Measurements from ENCODE around the gene STAB2.

STAB2 gene

GRCh38 chr12:103589517-103589916 lies 2.4 kb downstream of the STAB2 start:
- no peaks in the 10 kb centered on the region for H3K4me1 Mint-ChIP-seq

GRCh38 chr12:103590271-103590670 lies 3.2 kb downstream of the STAB2 start:
- H3K9me3 Mint-ChIP-seq = no peaks in the 10 kb centered on the region
- H3K36me3 Mint-ChIP-seq (ENCODE audit: low read depth) = no peaks in the 10 kb centered on the region
- no peak for TF ChIP-seq CTCF (IDR thresholded peaks at IDR 0.05)
- H3K27ac Mint-ChIP-seq = no peak overlapping the region
- H3K27me3 Mint-ChIP-seq (ENCODE audit: low read depth, poor library complexity) = peaks cover 46% of the 10 kb centered on the region
- H3K4me1 Mint-ChIP-seq = no peaks in the 10 kb centered on the region
- no peak for DNase-seq
- H3K4me3 Mint-ChIP-seq = no peak overlapping the region

More at GRCh38 chr12:103589517-103589916, 2.4 kb downstream of the STAB2 start:
- H3K27ac Mint-ChIP-seq = no peak overlapping the region
- no peak for DNase-seq
- no peak overlapping the region for H3K4me3 Mint-ChIP-seq
- H3K27me3 Mint-ChIP-seq (ENCODE audit: low read depth, poor library complexity) = peaks cover 49% of the 10 kb centered on the region
- no peaks in the 10 kb centered on the region for H3K36me3 Mint-ChIP-seq (ENCODE audit: low read depth)
- no peaks in the 10 kb centered on the region for H3K9me3 Mint-ChIP-seq
- TF ChIP-seq CTCF (IDR thresholded peaks at IDR 0.05) = no peak

- Mint-ChIP-seq H3K4me3 (no peak overlapping the region), H3K27me3 (ENCODE audit: low read depth, poor library complexity) (peaks cover 18% of the 10 kb centered on the region), H3K9me3 (no peaks in the 10 kb centered on the region), H3K27ac (no peak overlapping the region), H3K4me1 (no peaks in the 10 kb centered on the region), H3K36me3 (ENCODE audit: low read depth) (no peaks in the 10 kb centered on the region)
- TF ChIP-seq CTCF (IDR thresholded peaks at IDR 0.05) = no peak
- DNase-seq = no peak
Measured at GRCh38 chr12:103596981-103597380, 9.9 kb downstream of the STAB2 start.

- DNase-seq = no peak
- H3K27me3 Mint-ChIP-seq (ENCODE audit: low read depth, poor library complexity) = peaks cover 2% of the 10 kb centered on the region
- H3K36me3 Mint-ChIP-seq (ENCODE audit: low read depth) = no peaks in the 10 kb centered on the region
- H3K27ac Mint-ChIP-seq = no peak overlapping the region
- no peaks in the 10 kb centered on the region for H3K4me1 Mint-ChIP-seq
- H3K4me3 Mint-ChIP-seq = no peak overlapping the region
- no peak for TF ChIP-seq CTCF (IDR thresholded peaks at IDR 0.05)
- no peaks in the 10 kb centered on the region for H3K9me3 Mint-ChIP-seq
Measured at GRCh38 chr12:103599274-103599673, 12.2 kb downstream of the STAB2 start.

- Mint-ChIP-seq H3K4me1 (no peaks in the 10 kb centered on the region), H3K27me3 (ENCODE audit: low read depth, poor library complexity) (no peaks in the 10 kb centered on the region), H3K9me3 (no peaks in the 10 kb centered on the region), H3K27ac (no peak overlapping the region), H3K36me3 (ENCODE audit: low read depth) (no peaks in the 10 kb centered on the region), H3K4me3 (no peak overlapping the region)
- TF ChIP-seq CTCF (IDR thresholded peaks at IDR 0.05) = no peak
- DNase-seq = no peak
Measured at GRCh38 chr12:103600967-103601728, 14.1 kb downstream of the STAB2 start.

- H3K36me3 Mint-ChIP-seq (ENCODE audit: low read depth) = no peaks in the 10 kb centered on the region
- no peak overlapping the region for H3K4me3 Mint-ChIP-seq
- DNase-seq = no peak
- peaks cover 7% of the 10 kb centered on the region for H3K27me3 Mint-ChIP-seq (ENCODE audit: low read depth, poor library complexity)
- H3K9me3 Mint-ChIP-seq = no peaks in the 10 kb centered on the region
- peaks cover 5% of the 10 kb centered on the region for H3K4me1 Mint-ChIP-seq
- TF ChIP-seq CTCF (IDR thresholded peaks at IDR 0.05) = no peak
- no peak overlapping the region for H3K27ac Mint-ChIP-seq
Measured at GRCh38 chr12:103620395-103620794, 33.3 kb downstream of the STAB2 start.
